HepG2 (cell line): ENCODE measurements around the gene SMIM21. TPM values are rescaled to one million over a fixed set of nuclear protein-coding genes. Genes with fewer than 3 reads are reported as not detected.

Experiments
- ATAC-seq: fragments of 200-7000 bp; cut with Tn5 transposase; 3 replicates; pipeline ENCODE4 v1.9.1; 2020; ENCODE audit warnings: mild to moderate bottlenecking, moderate library complexity
- BruUV-seq: library from RNA; stranded (reverse); fragments of 400-500 nt; replicated peaks from 2 replicates; lab custom pipeline; 2021; lab: Mats Ljungman, UMichigan
- CTCF ChIA-PET: fragments of 300-600 bp; formaldehyde crosslinking; extraction: SDS; loops from one replicate; lab custom pipeline; 2021; ENCODE audit warnings: low total read pairs, inconsistent platforms, low intra/inter-chr PET ratio; lab: Yijun Ruan, JAX
- POLR2A ChIA-PET: fragments of 350-600 bp; sonication (Branson Sonifier 250); formaldehyde crosslinking; loops from one replicate; lab custom pipeline; 2020; ENCODE audit warnings: antibody characterized with exemption, inconsistent platforms; lab: Yijun Ruan, JAX
- DNase-seq: peaks from one replicate; pipeline ENCODE4 v3.0.0-alpha.2; 2015; ENCODE audit warnings: low spot score
- FAIRE-seq: peaks from 3 replicates; lab custom pipeline; 2011; peaks lifted over from hg19 to GRCh38; lab: Jason Lieb, UNC
- H2AFZ ChIP-seq: one replicate; pipeline ENCODE4 v1.6.1; 2011; ENCODE audit warnings: low read length, inconsistent platforms
- H3K27ac ChIP-seq: fragments of 300-600 bp; 3 replicates; pipeline ENCODE4 v1.8.0; 2011; ENCODE audit warnings: mixed run types, mild to moderate bottlenecking, mixed read lengths, low read length, inconsistent platforms; ENCODE audit not compliant: insufficient read depth; ENCODE audit errors: extremely low read length
- H3K27me3 ChIP-seq, 2 experiments: fragments of 200-600 bp in 1 of 2; 2 replicates in 1 of 2; 3 replicates in 1 of 2; pipeline versions ENCODE4 v1.6.0 to v1.8.0; 2011; ENCODE audit warnings: low read length in 2 of 2, mild to moderate bottlenecking in 2 of 2, moderate library complexity in 2 of 2, inconsistent platforms in 1 of 2; ENCODE audit not compliant: insufficient read depth in 2 of 2, control insufficient read depth in 1 of 2
- H3K36me3 ChIP-seq, 2 experiments: fragments of 200-600 bp in 1 of 2; replicated peaks in 1 of 2; 2 replicates in 1 of 2; 3 replicates in 1 of 2; pipeline versions ENCODE4 v1.5.1 to v1.8.0; 2011; ENCODE audit warnings: low read length in 2 of 2, inconsistent platforms in 1 of 2; ENCODE audit not compliant: insufficient read depth in 2 of 2, control insufficient read depth in 1 of 2
- H3K4me1 ChIP-seq: 2 replicates; pipeline ENCODE4 v1.5.1; 2012; ENCODE audit warnings: low read length, inconsistent platforms; ENCODE audit not compliant: insufficient read depth
- H3K4me2 ChIP-seq: 2 replicates; pipeline ENCODE4 v1.6.0; 2011; ENCODE audit warnings: low read depth, low read length, inconsistent platforms
- H3K4me3 ChIP-seq, 3 experiments: fragments of 200-600 bp in 1 of 3; sonication (generic), shearing (Covaris generic) in 1 of 3; replicated peaks in 1 of 3; 2 replicates each; pipeline ENCODE4 v1.5.1; 2011 to 2016; ENCODE audit warnings: low read length in 3 of 3, inconsistent platforms in 2 of 3, low read depth in 2 of 3, mild to moderate bottlenecking in 2 of 3, control low read depth in 1 of 3, mixed read lengths in 1 of 3; ENCODE audit not compliant: insufficient read depth in 1 of 3
- H3K79me2 ChIP-seq: one replicate; pipeline ENCODE4 v1.6.1; 2011; ENCODE audit warnings: low read length, inconsistent platforms; ENCODE audit not compliant: insufficient read depth
- H3K9ac ChIP-seq: 2 replicates; pipeline ENCODE4 v1.6.0; 2011; ENCODE audit warnings: mild to moderate bottlenecking, low read depth, low read length, inconsistent platforms; ENCODE audit not compliant: insufficient read depth
- H3K9me3 ChIP-seq: 2 replicates; pipeline ENCODE4 v1.5.1; 2012; ENCODE audit warnings: mild to moderate bottlenecking, low read length
- H4K20me1 ChIP-seq: 2 replicates; pipeline ENCODE4 v1.6.0; 2011; ENCODE audit warnings: inconsistent platforms, mild to moderate bottlenecking, low read length, moderate library complexity; ENCODE audit not compliant: insufficient read depth
- FOXM1 ChIP-seq: sonication (generic); formaldehyde crosslinking; IDR thresholded peaks from 2 replicates; pipeline ENCODE4 v1.5.0; 2020; ENCODE audit warnings: missing genetic modification reagents
- LCORL ChIP-seq, 2 experiments: fragments of 450-650 bp in 1 of 2; sonication (generic) in 1 of 2; formaldehyde crosslinking in 1 of 2; IDR thresholded peaks; 2 replicates each; pipeline versions ENCODE4 v1.5.0 to v1.6.1; 2017 to 2020; ENCODE audit warnings: antibody characterized with exemption in 1 of 2, missing genetic modification reagents in 1 of 2
- MLX ChIP-seq: IDR thresholded peaks from 2 replicates; pipeline ENCODE4 v1.6.1; 2016
- NRL ChIP-seq: sonication (generic); formaldehyde crosslinking; IDR thresholded peaks from 2 replicates; pipeline ENCODE4 v1.5.0; 2020; ENCODE audit warnings: missing genetic modification reagents, mild to moderate bottlenecking, moderate library complexity, borderline replicate concordance
- SNAPC4 ChIP-seq: sonication (generic); formaldehyde crosslinking; IDR thresholded peaks from 2 replicates; pipeline ENCODE4 v1.4.0; 2020; ENCODE audit warnings: mild to moderate bottlenecking, missing genetic modification reagents
- TGIF2 ChIP-seq: IDR thresholded peaks from 2 replicates; pipeline ENCODE4 v1.6.1; 2016; ENCODE audit warnings: control low read depth, missing compliant biosample characterization
- ZNF234 ChIP-seq: sonication (generic); formaldehyde crosslinking; conservative IDR thresholded peaks from 2 replicates; pipeline ENCODE4 v1.5.1; 2020; ENCODE audit warnings: mild to moderate bottlenecking, missing genetic modification reagents
- ZNF446 ChIP-seq: sonication (generic); formaldehyde crosslinking; IDR thresholded peaks from 2 replicates; pipeline ENCODE4 v1.5.0; 2020; ENCODE audit warnings: mild to moderate bottlenecking, missing genetic modification reagents
- ZNF576 ChIP-seq: sonication (generic); formaldehyde crosslinking; IDR thresholded peaks from 2 replicates; pipeline ENCODE4 v1.4.0; 2020; ENCODE audit warnings: mild to moderate bottlenecking, missing genetic modification reagents
- ZNF7 ChIP-seq: IDR thresholded peaks from 2 replicates; pipeline ENCODE4 v1.6.1; 2016; ENCODE audit warnings: missing biosample characterization, missing genetic modification reagents
- WGBS: methylation state at CpG from one replicate; pipeline ENCODE4 v1.1.6; 2017; ENCODE audit warnings: low lambda C conversion rate; 5-methylcytosine and 5-hydroxymethylcytosine counted together
- in situ Hi-C: cut with HindIII; loops from 2 replicates; pipeline ENCODE4 v1.10.0; 2017; ENCODE audit warnings: low pct_unique_long_range_greater_than_20kb; ENCODE audit not compliant: extremely low pct_ligation_motif_present
- intact Hi-C: fragments of 100-400 bp; cut with micrococcal nuclease; formaldehyde crosslinking; loops from one replicate; pipeline ENCODE4 v1.10.0; 2022; ENCODE audit not compliant: unreplicated experiment
- polyA plus RNA-seq, 8 experiments: library from polyadenylated mRNA; depleted of rRNA in 3 of 8; stranded (reverse) in 7 of 8; unstranded in 1 of 8; fragments of >200 nt; fragmentation: Illumina TruSeq in 4 of 8; extraction: Trizol in 4 of 8; gene quantifications; 2 replicates each; pipeline versions ENCODE4 v1.2.1 to v1.2.3, GENCODE V29; 2011 to 2016; ENCODE audit warnings: low read depth in 4 of 8, missing spikeins in 1 of 8, mixed read lengths in 1 of 8; ENCODE audit not compliant: insufficient read depth in 1 of 8
- total RNA-seq, 5 experiments: library from RNA; depleted of rRNA; stranded (reverse); fragments of >200 nt; fragmentation: Illumina TruSeq; extraction: Trizol; gene quantifications; 2 replicates each; pipeline ENCODE4 v1.2.3, GENCODE V29; 2016; ENCODE audit warnings: low read depth in 1 of 5

Gene SMIM21
- total and polyA plus RNA-seq, 2 of the 13 experiments (the other 11 are each of a cell fraction or from before 2014, with no cell fraction given), result not detected

GRCh38 chr18:75471850-75472249 lies 44.3 kb upstream of the SMIM21 start:
- TF ChIP-seq MLX (CRISPR knock-in tag), result no peak
- TF ChIP-seq ZNF7, result no peak
- no peak for TF ChIP-seq TGIF2 (CRISPR knock-in tag)
- TF ChIP-seq NRL (CRISPR knock-in tag), result no peak
- TF ChIP-seq ZNF234 (CRISPR knock-in tag), result no peak
- TF ChIP-seq LCORL (IDR thresholded peaks at IDR 0.05), result no peak
- no peak for TF ChIP-seq LCORL (CRISPR knock-in tag; IDR thresholded peaks at IDR 0.05)
- TF ChIP-seq SNAPC4, result no peak
- TF ChIP-seq ZNF446, result no peak
- TF ChIP-seq ZNF576, result no peak
- no peak for TF ChIP-seq FOXM1 (CRISPR knock-in tag)
- CTCF ChIA-PET, result no interaction called here
- no peak for ATAC-seq
- intact Hi-C loops (no loop called here), in situ Hi-C loops (no loop called here)
- H3K4me1 ChIP-seq, result no peaks in the 10 kb centered on the region
- WGBS, result 24% methylated on average over 9 of the region's 9 CpGs
- H3K27me3 ChIP-seq, result peaks cover 2 to 9% of the 10 kb centered on the region in 2 experiments; a peak in 2 of 5 replicates
- H3K9ac ChIP-seq, result no peak overlapping the region
- FAIRE-seq, result no peak
- H3K4me2 ChIP-seq, result no peak overlapping the region
- no peak for DNase-seq
- H3K4me3 ChIP-seq, result no peak overlapping the region
- no peaks in the 10 kb centered on the region for H3K9me3 ChIP-seq
- no peaks in the 10 kb centered on the region for H3K79me2 ChIP-seq
- no peaks in the 10 kb centered on the region for H4K20me1 ChIP-seq
- no peaks in the 10 kb centered on the region for H3K36me3 ChIP-seq
- BruUV-seq, result no TSS peak
- no peak overlapping the region for H3K27ac ChIP-seq
- POLR2A ChIA-PET, result no interaction called here
- H2AFZ ChIP-seq, result no peak overlapping the region
